Endothelial cell of umbilical vein (primary cell): ENCODE data around the gene MDN1. TPM values are rescaled to one million over a fixed set of nuclear protein-coding genes. Genes with fewer than 3 reads are reported as not detected.

Experiments used
- BruUV-seq: library from RNA; stranded (reverse); fragments of 400-500 nt; replicated peaks from 2 replicates; lab custom pipeline; 2021; lab: Mats Ljungman, UMichigan
- CTCF ChIA-PET: fragments of 300-600, 350-600 bp; sonication (Branson Sonifier 250); formaldehyde crosslinking; loops from one replicate; lab custom pipeline; 2021; ENCODE audit warnings: antibody characterized with exemption, inconsistent platforms; lab: Charles Lee
- POLR2A ChIA-PET: fragments of 300-600, 350-600 bp; sonication (Branson Sonifier 250); formaldehyde crosslinking; loops from one replicate; lab custom pipeline; 2021; ENCODE audit warnings: antibody characterized with exemption, inconsistent platforms; lab: Charles Lee
- DNase-seq: peaks from one replicate; pipeline ENCODE4 v3.0.0-alpha.2; 2011; ENCODE audit warnings: low read depth, low spot score
- FAIRE-seq: peaks from 2 replicates; lab custom pipeline; 2011; peaks lifted over from hg19 to GRCh38; lab: Jason Lieb, UNC
- H2AFZ ChIP-seq: 2 replicates; pipeline ENCODE4 v1.6.0; 2012; ENCODE audit warnings: low read depth, low read length, control low read depth, inconsistent platforms
- H3K27ac ChIP-seq: 2 replicates; pipeline ENCODE4 v1.5.1; 2011; ENCODE audit warnings: low read depth, mild to moderate bottlenecking, control low read depth, low read length, moderate library complexity; ENCODE audit not compliant: insufficient read depth
- H3K27me3 ChIP-seq, 2 experiments: 2 replicates each; pipeline versions ENCODE4 v1.6.0 to v1.6.1; 2011; ENCODE audit warnings: low read length in 2 of 2, mixed read lengths in 1 of 2; ENCODE audit not compliant: control insufficient read depth in 2 of 2, insufficient read depth in 2 of 2
- H3K36me3 ChIP-seq, 2 experiments: 2 replicates in 1 of 2; 3 replicates in 1 of 2; pipeline ENCODE4 v1.5.1; 2011; ENCODE audit warnings: low read length in 2 of 2, mild to moderate bottlenecking in 1 of 2, moderate library complexity in 1 of 2; ENCODE audit not compliant: control insufficient read depth in 2 of 2, insufficient read depth in 2 of 2; ENCODE audit errors: extremely low read depth in 1 of 2
- H3K4me1 ChIP-seq: 3 replicates; pipeline ENCODE4 v1.5.1; 2011; ENCODE audit warnings: mild to moderate bottlenecking, low read length; ENCODE audit not compliant: control insufficient read depth, insufficient read depth; ENCODE audit errors: extremely low read depth
- H3K4me2 ChIP-seq: 2 replicates; pipeline ENCODE4 v1.6.1; 2011; ENCODE audit warnings: low read length, control low read depth, mixed read lengths; ENCODE audit not compliant: insufficient read depth
- H3K4me3 ChIP-seq, 3 experiments: fragments of 200-600 bp in 1 of 3; sonication (generic), shearing (Covaris generic) in 1 of 3; replicated peaks in 1 of 3; 2 replicates each; pipeline ENCODE4 v1.5.1; 2011 to 2016; ENCODE audit warnings: control low read depth in 3 of 3, low read length in 3 of 3, mild to moderate bottlenecking in 2 of 3, inconsistent platforms in 1 of 3, low read depth in 1 of 3, moderate library complexity in 1 of 3; ENCODE audit not compliant: insufficient read depth in 1 of 3
- H3K79me2 ChIP-seq: 2 replicates; pipeline ENCODE4 v1.6.0; 2012; ENCODE audit warnings: low read length, inconsistent platforms; ENCODE audit not compliant: control insufficient read depth, insufficient read depth
- H3K9ac ChIP-seq: replicated peaks from 2 replicates; pipeline ENCODE3; 2011; ENCODE audit warnings: low read length, control low read depth; ENCODE audit not compliant: insufficient read depth; ENCODE audit errors: extremely low read depth
- H3K9me1 ChIP-seq: replicated peaks from 3 replicates; pipeline ENCODE4 v1.6.0; 2011; ENCODE audit warnings: mild to moderate bottlenecking, low read length; ENCODE audit not compliant: control insufficient read depth, insufficient read depth; ENCODE audit errors: extremely low read depth
- H3K9me3 ChIP-seq: replicated peaks from 2 replicates; pipeline ENCODE4 v1.5.1; 2012; ENCODE audit warnings: low read length, inconsistent platforms; ENCODE audit not compliant: control insufficient read depth, insufficient read depth
- H4K20me1 ChIP-seq: replicated peaks from 2 replicates; pipeline ENCODE3; 2011; ENCODE audit warnings: mild to moderate bottlenecking, low read length; ENCODE audit not compliant: control insufficient read depth, insufficient read depth; ENCODE audit errors: extremely low read depth
- CTCF ChIP-seq, 2 donors: IDR thresholded peaks; 1 replicate in 1 of 2; 2 replicates in 1 of 2; pipeline ENCODE4 v1.5.1; 2011; ENCODE audit warnings: low read length in 2 of 2, mild to moderate bottlenecking in 2 of 2, moderate library complexity in 2 of 2, control low read depth in 1 of 2, inconsistent platforms in 1 of 2, low read depth in 1 of 2; ENCODE audit not compliant: insufficient read depth in 1 of 2; ENCODE audit errors: extremely low read depth in 1 of 2
- EZH2 ChIP-seq: IDR thresholded peaks from 2 replicates; pipeline ENCODE4 v1.6.1; 2012; ENCODE audit warnings: borderline replicate concordance, low read depth, mild to moderate bottlenecking, moderate library complexity, low read length, inconsistent platforms; ENCODE audit not compliant: severe bottlenecking
- FOS ChIP-seq: IDR thresholded peaks from 2 replicates; pipeline ENCODE4 v1.6.1; 2011; ENCODE audit warnings: mild to moderate bottlenecking, low read length, moderate library complexity, borderline replicate concordance; ENCODE audit not compliant: insufficient read depth
- GATA2 ChIP-seq: IDR thresholded peaks from 2 replicates; pipeline ENCODE4 v1.7.0; 2011; ENCODE audit warnings: low read depth, mild to moderate bottlenecking, moderate library complexity, mixed read lengths, low read length; ENCODE audit not compliant: insufficient read length, insufficient read depth
- JUN ChIP-seq: IDR thresholded peaks from 2 replicates; pipeline ENCODE4 v1.6.1; 2011; ENCODE audit warnings: borderline replicate concordance, low read depth; ENCODE audit not compliant: insufficient read length, insufficient read depth
- MAX ChIP-seq: IDR thresholded peaks from 2 replicates; pipeline ENCODE4 v1.6.1; 2011; ENCODE audit not compliant: insufficient read depth, insufficient read length
- MYC ChIP-seq: IDR thresholded peaks from one replicate; pipeline ENCODE4 v1.6.1; 2011; ENCODE audit warnings: mild to moderate bottlenecking, low read depth, low read length
- POLR2A ChIP-seq: IDR thresholded peaks from 2 replicates; pipeline ENCODE4 v1.6.1; 2012; ENCODE audit warnings: low read depth, mild to moderate bottlenecking, control low read depth, low read length
- POLR2AphosphoS5 ChIP-seq: IDR thresholded peaks from 2 replicates; pipeline ENCODE4 v1.6.1; 2012; ENCODE audit warnings: low read depth, mild to moderate bottlenecking, control low read depth, low read length, moderate library complexity; ENCODE audit not compliant: insufficient read depth
- dilution Hi-C: fragments of 300-500 bp; cut with MboI; formaldehyde crosslinking; loops from one replicate; pipeline ENCODE4 v1.15.0; 2019; ENCODE audit warnings: low sequenced_read_pairs; ENCODE audit not compliant: extremely low pct_ligation_motif_present
- intact Hi-C: fragments of 100-400 bp; cut with micrococcal nuclease; formaldehyde crosslinking; loops from one replicate; pipeline ENCODE4 v1.10.0; 2022
- polyA plus RNA-seq, 4 experiments: library from polyadenylated mRNA; depleted of rRNA in 3 of 4; stranded (reverse) in 3 of 4; unstranded in 1 of 4; fragments of >200 nt; gene quantifications; 2 replicates each; pipeline versions ENCODE4 v1.2.1 to v1.2.3, GENCODE V29; 2011 to 2012; ENCODE audit warnings: missing spikeins in 1 of 4
- total RNA-seq: library from RNA; stranded (reverse); gene quantifications from 2 replicates; pipeline ENCODE4 v1.2.3, GENCODE V29; 2021

Gene MDN1
- total and polyA plus RNA-seq, 2 donors (not counting 3 experiments of a cell fraction or from before 2014, with no cell fraction given): 9.2 to 39.6 TPM

- no peak overlapping the region for H3K4me3 ChIP-seq
- no peak overlapping the region for H3K27ac ChIP-seq
- no peaks in the 10 kb centered on the region for H3K4me1 ChIP-seq
- no TSS peak for BruUV-seq
- H3K9ac ChIP-seq: no peak overlapping the region
- H3K9me1 ChIP-seq: no peaks in the 10 kb centered on the region
- no peak for FAIRE-seq
- H2AFZ ChIP-seq: no peak overlapping the region
- H3K4me2 ChIP-seq: no peak overlapping the region
- dilution Hi-C loops (no loop called here), intact Hi-C loops (no loop called here)
- no peak for TF ChIP-seq MYC
- H3K27me3 ChIP-seq: no peaks in the 10 kb centered on the region
- DNase-seq: no peak
- no peaks in the 10 kb centered on the region for H3K9me3 ChIP-seq
- no peaks in the 10 kb centered on the region for H4K20me1 ChIP-seq
- ChIA-PET CTCF (interaction anchor here (0.5 to 1.2 kb wide), 3 partner anchors 9 to 135 kb away, joined by 4 read pairs; partner anchors contain the start of gene LYRM2), POLR2A (no interaction called here)
- H3K36me3 ChIP-seq: peaks cover 13 to 16% of the 10 kb centered on the region in 2 experiments
- no peaks in the 10 kb centered on the region for H3K79me2 ChIP-seq
Observed at GRCh38 chr6:89660981-89661380, 158.6 kb downstream of the MDN1 start.

GRCh38 chr6:89657445-89658158, 162.0 kb downstream of the MDN1 start:
- no TSS peak for BruUV-seq
- no peak for TF ChIP-seq MAX
- TF ChIP-seq POLR2AphosphoS5: no peak
- no peak for TF ChIP-seq CTCF (IDR thresholded peaks at IDR 0.05; ENCODE audit: extremely low read depth in 1 of 2, insufficient read depth in 1 of 2, low read depth in 1 of 2, low read length in 2 of 2)
- no peak for TF ChIP-seq JUN
- no peak for TF ChIP-seq MYC
- no peak for TF ChIP-seq FOS
- TF ChIP-seq EZH2: no peak
- TF ChIP-seq POLR2A: no peak
- TF ChIP-seq GATA2: no peak
- Histone ChIP-seq H3K9me3 (no peaks in the 10 kb centered on the region), H3K27me3 (no peaks in the 10 kb centered on the region), H3K9me1 (no peaks in the 10 kb centered on the region), H4K20me1 (no peaks in the 10 kb centered on the region), H3K4me1 (peaks cover 9% of the 10 kb centered on the region), H3K36me3 (peaks cover 10 to 18% of the 10 kb centered on the region in 2 experiments), H3K79me2 (no peaks in the 10 kb centered on the region), H2AFZ (no peak overlapping the region), H3K9ac (no peak overlapping the region), H3K4me3 (no peak overlapping the region), H3K27ac (no peak overlapping the region), H3K4me2 (no peak overlapping the region)
- CTCF ChIA-PET: no interaction called here
- intact Hi-C loops (no loop called here), dilution Hi-C loops (no loop called here)
- DNase-seq: no peak
- no peak for FAIRE-seq
- POLR2A ChIA-PET: no interaction called here
